B cell (primary cell): Measurements from ENCODE around the gene CLSTN2.

Source experiments
- EZH2 ChIP-seq: IDR thresholded peaks from 2 replicates; pipeline ENCODE4 v1.6.1; 2012; ENCODE audit warnings: borderline replicate concordance, low read depth, mild to moderate bottlenecking, moderate library complexity, low read length; ENCODE audit not compliant: insufficient read depth, poor library complexity, severe bottlenecking
- TF ChIP-seq, protein P1 (sequence below): fragments of 200-600 bp; IDR thresholded peaks from one replicate; pipeline ENCODE4 v1.8.0; 2022; ENCODE audit warnings: antibody characterized with exemption, mild to moderate bottlenecking

DNA sequence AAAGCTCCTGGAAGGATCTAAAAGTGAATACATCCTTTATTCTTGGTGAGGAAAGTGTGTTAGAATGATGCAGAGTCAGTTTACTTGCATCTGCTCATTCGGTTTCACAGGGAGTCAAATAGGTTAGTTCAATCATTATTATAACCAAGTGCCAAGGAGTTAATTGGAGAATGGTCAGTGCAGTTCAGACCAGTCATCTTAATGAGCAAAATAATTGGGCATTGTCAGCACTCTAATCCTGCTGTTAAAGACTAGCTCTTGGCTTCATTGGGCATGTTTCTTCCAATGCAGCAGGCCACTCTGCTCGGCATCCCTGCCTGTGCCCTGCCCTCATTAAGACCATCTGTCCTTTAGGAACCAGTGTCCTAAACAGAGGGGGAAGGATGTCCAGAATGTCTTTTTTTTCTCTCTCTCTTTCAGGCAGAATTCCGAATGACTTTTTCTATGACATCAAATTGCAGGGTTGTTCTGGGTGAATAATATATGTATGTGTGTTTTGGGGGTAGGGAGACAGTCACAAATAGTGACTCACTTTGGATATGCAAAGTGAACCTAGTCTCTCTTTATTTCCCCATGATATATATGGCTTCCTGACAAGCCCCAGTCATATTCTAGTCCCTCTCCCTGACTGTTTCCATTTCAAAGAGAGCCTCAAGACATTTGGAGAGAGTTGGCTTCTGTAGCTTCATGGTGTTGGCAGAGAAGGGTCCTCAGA lies 537.5 kb downstream of the CLSTN2 start:
- TF ChIP-seq, protein P1, sequence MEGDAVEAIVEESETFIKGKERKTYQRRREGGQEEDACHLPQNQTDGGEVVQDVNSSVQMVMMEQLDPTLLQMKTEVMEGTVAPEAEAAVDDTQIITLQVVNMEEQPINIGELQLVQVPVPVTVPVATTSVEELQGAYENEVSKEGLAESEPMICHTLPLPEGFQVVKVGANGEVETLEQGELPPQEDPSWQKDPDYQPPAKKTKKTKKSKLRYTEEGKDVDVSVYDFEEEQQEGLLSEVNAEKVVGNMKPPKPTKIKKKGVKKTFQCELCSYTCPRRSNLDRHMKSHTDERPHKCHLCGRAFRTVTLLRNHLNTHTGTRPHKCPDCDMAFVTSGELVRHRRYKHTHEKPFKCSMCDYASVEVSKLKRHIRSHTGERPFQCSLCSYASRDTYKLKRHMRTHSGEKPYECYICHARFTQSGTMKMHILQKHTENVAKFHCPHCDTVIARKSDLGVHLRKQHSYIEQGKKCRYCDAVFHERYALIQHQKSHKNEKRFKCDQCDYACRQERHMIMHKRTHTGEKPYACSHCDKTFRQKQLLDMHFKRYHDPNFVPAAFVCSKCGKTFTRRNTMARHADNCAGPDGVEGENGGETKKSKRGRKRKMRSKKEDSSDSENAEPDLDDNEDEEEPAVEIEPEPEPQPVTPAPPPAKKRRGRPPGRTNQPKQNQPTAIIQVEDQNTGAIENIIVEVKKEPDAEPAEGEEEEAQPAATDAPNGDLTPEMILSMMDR, result no peak
- TF ChIP-seq EZH2, result no peak
